T-helper 1 cell treated with Interleukin-12 subunit alpha and Interleukin-12 subunit beta and Interleukin-4 antibody, amounts not matched to agents 30 μg/mL and 1 μg/mL, for 36 hours (primary cell): Measurements from ENCODE around the gene CEP170.

Experiments used
- H3K27ac Mint-ChIP-seq: one replicate; pipeline ENCODE4 v1.8.0; 2021; ENCODE audit warnings: mild to moderate bottlenecking, mixed read lengths
- H3K27me3 Mint-ChIP-seq: one replicate; pipeline ENCODE4 v1.8.0; 2021; ENCODE audit warnings: low read depth, mixed read lengths
- H3K36me3 Mint-ChIP-seq: one replicate; pipeline ENCODE4 v1.8.0; 2021; ENCODE audit warnings: low read depth, mixed read lengths
- H3K4me1 Mint-ChIP-seq: one replicate; pipeline ENCODE4 v1.8.0; 2021; ENCODE audit warnings: low read depth, mixed read lengths
- H3K4me3 Mint-ChIP-seq: one replicate; pipeline ENCODE4 v1.8.0; 2021; ENCODE audit warnings: mild to moderate bottlenecking, moderate library complexity, mixed read lengths
- H3K9me3 Mint-ChIP-seq: one replicate; pipeline ENCODE4 v1.8.0; 2021; ENCODE audit warnings: mixed read lengths

Gene CEP170

DNA sequence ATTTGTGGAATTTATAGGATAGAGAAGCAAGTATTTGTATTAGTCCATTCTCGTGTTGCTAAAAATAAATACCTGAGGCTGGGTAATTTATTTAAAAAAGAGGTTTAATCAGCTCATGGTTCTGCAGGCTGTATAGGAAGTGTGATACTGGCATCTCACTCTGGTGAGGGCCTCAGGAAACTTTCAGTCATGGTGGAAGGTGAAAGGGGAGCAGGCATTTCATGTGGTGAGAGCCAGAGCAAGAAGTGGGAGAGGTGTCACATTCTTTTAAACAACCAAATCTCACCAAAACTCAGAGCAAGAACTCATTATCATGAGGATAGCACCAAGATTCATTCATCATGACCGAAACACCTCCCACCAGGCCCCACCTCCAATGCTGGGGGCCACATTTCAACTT is 18.9 kb upstream of the CEP170 start:
- H3K9me3 Mint-ChIP-seq, result no peaks in the 10 kb centered on the region
- peaks cover 25% of the 10 kb centered on the region for H3K36me3 Mint-ChIP-seq
- H3K4me3 Mint-ChIP-seq, result no peak overlapping the region
- H3K4me1 Mint-ChIP-seq, result peaks cover 4% of the 10 kb centered on the region
- no peak overlapping the region for H3K27ac Mint-ChIP-seq
- no peaks in the 10 kb centered on the region for H3K27me3 Mint-ChIP-seq

DNA sequence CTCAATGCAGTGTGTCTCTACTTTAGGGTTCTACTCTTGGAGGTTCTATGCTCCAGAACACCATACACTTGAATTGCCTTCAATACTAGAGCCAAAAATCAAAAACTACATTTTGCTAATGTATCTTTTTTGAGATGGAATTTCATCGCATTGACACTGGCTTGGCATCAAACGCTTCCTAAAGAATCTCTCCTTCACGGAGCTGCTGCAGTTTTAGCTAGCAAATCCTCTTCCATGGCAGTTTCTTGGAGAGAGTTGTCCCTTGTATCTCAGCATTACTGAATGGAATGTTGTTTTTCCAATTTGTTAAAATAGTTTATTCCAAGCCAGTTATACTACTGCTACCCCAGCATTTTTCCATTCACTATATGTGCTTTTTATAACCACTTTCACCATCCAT is 18.4 kb upstream of the CEP170 start:
- Mint-ChIP-seq H3K36me3 (peaks cover 25% of the 10 kb centered on the region), H3K4me1 (peaks cover 4% of the 10 kb centered on the region), H3K4me3 (no peak overlapping the region), H3K27ac (no peak overlapping the region), H3K27me3 (no peaks in the 10 kb centered on the region), H3K9me3 (no peaks in the 10 kb centered on the region)

DNA sequence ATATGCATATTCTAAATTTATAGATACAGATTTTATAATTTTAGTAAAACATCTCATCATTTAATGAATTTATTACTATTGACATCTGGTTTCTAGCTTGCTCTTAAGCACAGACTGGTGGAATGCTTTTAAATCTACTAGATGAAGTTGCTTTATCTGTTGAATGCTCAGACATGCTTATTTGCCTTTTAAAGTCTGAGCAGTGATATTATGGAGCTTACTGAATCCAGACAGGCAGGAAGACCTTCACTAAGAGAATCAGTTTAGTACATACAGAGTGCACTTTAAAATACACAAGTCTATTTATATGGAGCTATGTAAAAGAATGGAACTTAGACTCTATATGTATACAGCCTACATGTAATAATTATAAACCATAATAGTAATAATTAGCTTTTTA is 17.3 kb upstream of the CEP170 start:
- Mint-ChIP-seq H3K4me3 (no peak overlapping the region), H3K4me1 (peaks cover 4% of the 10 kb centered on the region)

DNA sequence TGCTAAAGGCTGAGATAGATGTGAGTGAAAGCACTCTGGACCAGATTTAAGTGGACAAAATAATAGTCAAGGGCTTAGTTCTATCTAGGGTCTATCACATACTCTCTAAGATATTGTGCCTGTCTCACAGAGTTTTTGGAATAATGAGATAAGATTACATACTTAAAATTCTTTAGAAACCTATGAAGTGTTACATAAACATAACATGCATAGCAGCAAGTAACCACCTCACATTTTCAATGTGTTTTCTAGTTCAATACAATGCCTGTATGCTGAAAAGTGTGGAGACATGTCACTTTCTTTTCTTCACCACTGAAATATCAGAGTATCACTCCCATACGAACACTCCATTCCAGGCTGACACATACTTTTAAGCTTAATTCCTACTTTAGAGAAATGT is 16.9 kb upstream of the CEP170 start:
- peaks cover 4% of the 10 kb centered on the region for H3K4me1 Mint-ChIP-seq
- no peaks in the 10 kb centered on the region for H3K9me3 Mint-ChIP-seq
- H3K27me3 Mint-ChIP-seq, result no peaks in the 10 kb centered on the region
- no peak overlapping the region for H3K27ac Mint-ChIP-seq
- H3K36me3 Mint-ChIP-seq, result peaks cover 17% of the 10 kb centered on the region
- H3K4me3 Mint-ChIP-seq, result no peak overlapping the region

More for the DNA sequence above, 17.3 kb upstream of the CEP170 start:
- Mint-ChIP-seq H3K27ac (no peak overlapping the region), H3K27me3 (no peaks in the 10 kb centered on the region), H3K36me3 (peaks cover 20% of the 10 kb centered on the region), H3K9me3 (no peaks in the 10 kb centered on the region)

DNA sequence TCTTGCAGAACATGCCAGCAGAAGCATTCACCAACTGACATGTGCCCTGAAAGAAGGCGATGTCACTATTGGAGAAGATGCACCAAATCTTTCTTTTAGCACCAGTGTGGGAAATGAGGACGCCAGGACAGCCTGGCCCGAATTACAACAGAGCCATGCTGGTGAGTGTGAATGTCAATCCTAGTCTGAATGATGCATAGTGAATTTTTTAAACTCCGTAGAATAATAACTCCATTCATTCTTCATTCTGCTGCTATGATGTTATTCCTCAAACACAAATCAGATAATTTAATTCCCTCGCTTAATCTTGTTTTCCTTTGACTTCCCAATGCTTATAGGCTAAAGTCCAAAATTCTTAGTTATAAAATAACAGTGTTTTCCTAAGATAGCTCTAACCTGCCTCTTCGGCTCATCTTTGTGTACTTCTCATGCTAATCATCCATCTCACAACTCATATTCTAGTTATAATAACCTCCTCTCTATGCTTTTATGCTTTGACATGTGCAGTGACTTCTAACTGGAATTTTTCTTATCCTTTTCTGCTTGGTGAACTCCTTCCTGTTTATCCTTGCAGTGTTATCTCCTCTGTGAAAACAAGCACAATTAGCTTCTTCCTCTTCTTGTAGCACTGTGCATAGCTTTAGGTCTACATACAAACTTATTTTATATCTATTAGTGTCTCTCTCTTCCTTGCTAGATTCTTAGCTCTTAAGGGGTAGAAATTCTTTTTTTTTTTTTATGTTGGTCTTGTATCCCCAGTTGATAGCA is 15.2 kb upstream of the CEP170 start:
- H3K9me3 Mint-ChIP-seq, result no peaks in the 10 kb centered on the region
- peaks cover 4% of the 10 kb centered on the region for H3K4me1 Mint-ChIP-seq
- H3K4me3 Mint-ChIP-seq, result no peak overlapping the region
- H3K27ac Mint-ChIP-seq, result no peak overlapping the region
- H3K36me3 Mint-ChIP-seq, result peaks cover 13% of the 10 kb centered on the region
- no peaks in the 10 kb centered on the region for H3K27me3 Mint-ChIP-seq

DNA sequence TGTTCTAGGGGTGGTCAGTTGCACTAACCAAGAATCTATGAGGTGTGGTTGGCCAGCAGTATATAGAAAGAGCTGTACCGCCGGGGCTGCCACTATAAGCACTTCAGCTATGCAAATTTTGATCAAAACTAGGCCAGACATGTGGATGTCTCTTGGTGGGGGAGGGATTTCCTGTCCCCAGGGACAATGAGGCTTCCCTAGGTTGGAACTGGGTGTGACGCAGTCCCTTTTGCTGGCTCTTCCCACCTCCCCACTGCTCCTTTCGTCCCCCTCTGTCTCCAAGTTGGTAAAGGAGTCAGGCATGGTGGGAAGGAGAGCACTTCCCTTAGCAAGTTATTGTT is 14.3 kb upstream of the CEP170 start:
- Mint-ChIP-seq H3K4me1 (peaks cover 8% of the 10 kb centered on the region), H3K36me3 (peaks cover 7% of the 10 kb centered on the region), H3K4me3 (no peak overlapping the region), H3K27me3 (no peaks in the 10 kb centered on the region), H3K27ac (no peak overlapping the region), H3K9me3 (no peaks in the 10 kb centered on the region)

DNA sequence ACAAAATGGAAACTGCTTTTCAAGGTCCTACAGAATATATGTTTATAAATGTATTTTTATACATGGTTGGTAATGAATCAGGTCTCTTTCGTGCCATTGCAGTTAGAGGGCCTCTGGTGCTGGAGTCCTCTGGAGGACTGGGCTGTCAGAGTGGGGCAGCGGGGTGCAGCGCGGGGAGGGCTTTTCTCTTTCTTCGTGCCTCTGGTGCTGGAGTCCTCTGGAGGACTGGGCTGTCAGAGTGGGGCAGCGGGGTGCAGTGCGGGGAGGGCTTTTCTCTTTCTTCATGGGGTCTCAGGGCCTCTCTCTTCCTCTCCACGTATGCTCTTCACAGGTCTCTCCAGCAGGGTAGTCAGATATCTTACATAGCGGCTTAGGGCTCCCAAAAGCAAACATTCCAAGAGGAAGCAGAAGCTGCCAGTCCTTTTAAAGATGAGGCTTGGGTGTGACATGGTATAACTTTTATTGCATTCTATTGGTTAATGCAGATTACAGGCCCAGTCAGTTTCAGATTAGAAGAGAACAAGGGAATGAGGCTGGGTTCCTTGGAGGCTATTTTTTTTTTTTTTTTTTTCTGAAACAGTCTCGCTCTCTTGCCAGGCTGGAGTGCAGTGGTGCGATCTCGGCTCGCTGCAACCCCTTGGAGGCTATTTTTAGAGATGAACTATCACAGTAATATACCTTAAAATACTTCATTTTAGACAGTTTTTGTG is 13.8 kb upstream of the CEP170 start:
- no peaks in the 10 kb centered on the region for H3K27me3 Mint-ChIP-seq
- no peak overlapping the region for H3K27ac Mint-ChIP-seq
- no peak overlapping the region for H3K4me3 Mint-ChIP-seq
- no peaks in the 10 kb centered on the region for H3K9me3 Mint-ChIP-seq
- H3K36me3 Mint-ChIP-seq, result peaks cover 4% of the 10 kb centered on the region
- H3K4me1 Mint-ChIP-seq, result peaks cover 5% of the 10 kb centered on the region

DNA sequence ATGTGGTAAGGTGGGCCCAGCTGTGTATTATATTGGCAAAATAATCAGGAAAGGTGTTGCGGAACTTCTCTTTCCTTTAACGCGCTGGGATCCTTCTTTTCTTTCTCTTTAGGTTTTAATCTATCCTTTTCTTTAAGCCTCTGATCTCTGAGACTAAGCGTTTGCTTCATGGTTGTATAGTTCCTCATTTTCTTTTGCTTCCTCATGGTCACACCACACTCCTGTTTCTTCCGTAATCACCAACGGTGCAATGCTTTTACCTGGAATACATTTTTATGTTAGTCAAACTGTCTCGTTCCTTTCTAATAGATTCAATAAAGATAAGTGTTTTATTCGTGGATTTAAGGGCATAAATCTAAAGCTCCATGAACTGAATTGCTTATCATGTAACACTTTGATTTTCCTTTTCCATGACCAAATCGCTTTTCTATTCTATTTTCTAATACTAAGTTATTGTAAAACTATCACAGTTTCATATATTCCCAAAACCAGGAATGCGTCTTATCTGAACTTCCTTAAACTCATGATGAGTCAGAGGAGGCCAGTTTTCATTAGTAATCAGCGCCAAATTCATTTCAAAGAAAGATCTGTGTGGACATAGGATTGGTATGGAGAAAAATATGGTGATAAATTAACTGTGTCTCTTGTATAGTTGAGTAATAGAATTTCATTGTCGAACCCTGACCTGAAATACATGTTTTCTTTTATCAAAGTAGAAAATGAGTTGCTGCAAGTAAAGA is 13.0 kb upstream of the CEP170 start:
- H3K27ac Mint-ChIP-seq, result no peak overlapping the region
- H3K27me3 Mint-ChIP-seq, result no peaks in the 10 kb centered on the region
- H3K36me3 Mint-ChIP-seq, result peaks cover 1% of the 10 kb centered on the region
- H3K9me3 Mint-ChIP-seq, result no peaks in the 10 kb centered on the region
- peaks cover 3% of the 10 kb centered on the region for H3K4me1 Mint-ChIP-seq
- H3K4me3 Mint-ChIP-seq, result no peak overlapping the region

DNA sequence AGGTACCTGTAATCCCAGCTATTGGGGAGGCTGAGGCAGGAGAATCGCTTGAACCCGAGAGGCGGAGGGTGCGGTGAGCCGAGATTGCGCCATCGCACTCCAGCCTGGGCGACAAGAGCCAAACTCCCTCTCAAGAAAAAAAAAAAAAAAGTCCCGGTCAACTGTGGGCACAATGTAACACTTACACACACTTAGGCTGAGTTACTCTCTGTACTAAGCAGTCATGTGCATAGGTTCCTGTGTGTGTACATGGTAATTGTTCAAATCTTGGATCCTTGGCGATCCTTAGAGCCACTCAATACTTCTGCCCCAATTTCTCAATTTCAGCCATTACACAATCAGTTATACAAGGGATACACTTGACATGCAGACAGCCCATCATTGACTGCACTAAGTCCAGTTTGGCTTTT is 12.4 kb upstream of the CEP170 start:
- Mint-ChIP-seq H3K36me3 (no peaks in the 10 kb centered on the region), H3K27ac (no peak overlapping the region), H3K4me1 (peaks cover 3% of the 10 kb centered on the region), H3K4me3 (no peak overlapping the region), H3K9me3 (no peaks in the 10 kb centered on the region), H3K27me3 (no peaks in the 10 kb centered on the region)

DNA sequence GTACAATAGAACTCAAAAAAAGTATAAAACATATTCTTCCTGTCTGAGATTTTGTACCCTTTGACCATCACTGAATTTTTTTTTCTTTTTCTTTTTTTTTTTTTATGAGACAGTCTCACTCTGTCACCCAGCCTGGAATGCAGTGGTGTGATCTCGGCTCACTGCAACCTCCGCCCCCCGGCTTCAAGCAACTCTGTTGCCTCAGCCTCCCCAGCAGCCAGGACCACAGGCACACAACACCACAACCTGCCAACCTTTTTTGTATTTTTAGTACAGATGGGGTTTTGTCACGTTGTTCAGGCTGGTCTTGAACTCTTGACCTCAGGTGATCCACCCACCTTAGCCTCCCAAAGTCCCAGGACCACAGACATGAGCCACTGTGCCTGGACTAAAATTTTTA is 11.2 kb upstream of the CEP170 start:
- H3K27ac Mint-ChIP-seq, result no peak overlapping the region

DNA sequence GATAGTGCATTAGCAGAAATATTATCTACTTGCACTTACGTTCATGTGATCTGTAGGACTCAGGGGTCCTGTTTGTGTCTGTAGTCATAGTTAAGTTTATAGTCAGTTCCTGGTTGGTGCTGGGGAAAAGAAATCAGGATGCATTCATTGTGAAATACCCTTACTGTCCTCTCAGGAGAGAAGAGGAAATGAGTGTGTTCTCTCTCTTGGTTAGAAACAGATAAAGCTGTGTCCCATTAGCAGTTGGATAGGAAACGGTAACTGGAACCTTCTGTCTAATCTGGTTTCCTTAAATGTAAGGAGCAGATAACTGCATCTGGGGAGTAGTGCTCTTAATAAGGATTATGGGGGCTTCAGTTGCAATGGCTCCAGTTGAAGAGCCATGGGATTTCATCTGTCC is 9.6 kb upstream of the CEP170 start:
- Mint-ChIP-seq H3K4me1 (peaks cover 10% of the 10 kb centered on the region), H3K27me3 (no peaks in the 10 kb centered on the region), H3K36me3 (peaks cover 3% of the 10 kb centered on the region), H3K27ac (no peak overlapping the region), H3K4me3 (no peak overlapping the region), H3K9me3 (no peaks in the 10 kb centered on the region)

More for the DNA sequence above, 11.2 kb upstream of the CEP170 start:
- Mint-ChIP-seq H3K27me3 (no peaks in the 10 kb centered on the region), H3K4me3 (no peak overlapping the region), H3K36me3 (no peaks in the 10 kb centered on the region), H3K4me1 (peaks cover 4% of the 10 kb centered on the region), H3K9me3 (no peaks in the 10 kb centered on the region)

DNA sequence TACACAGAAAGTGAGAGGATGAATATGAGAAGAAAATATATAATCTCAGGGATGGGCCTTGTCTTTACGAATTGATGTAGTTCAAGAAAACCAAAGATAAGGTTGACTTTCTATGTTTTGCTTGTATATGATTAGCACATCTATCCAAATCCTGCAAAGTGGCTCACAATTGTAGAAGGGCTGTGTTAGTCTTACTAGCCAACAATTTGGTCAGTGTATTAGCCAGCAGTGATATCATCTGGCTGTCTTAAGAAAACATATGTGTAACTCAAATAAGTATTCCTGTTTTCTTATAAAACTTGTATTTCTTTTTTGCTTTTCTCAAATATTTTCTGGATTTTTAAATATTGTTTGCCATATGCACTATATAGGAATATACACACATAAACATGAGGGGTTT is 6.3 kb upstream of the CEP170 start:
- Mint-ChIP-seq H3K4me3 (no peak overlapping the region), H3K36me3 (peaks cover 3% of the 10 kb centered on the region), H3K27me3 (no peaks in the 10 kb centered on the region), H3K9me3 (no peaks in the 10 kb centered on the region), H3K4me1 (peaks cover 16% of the 10 kb centered on the region), H3K27ac (no peak overlapping the region)

DNA sequence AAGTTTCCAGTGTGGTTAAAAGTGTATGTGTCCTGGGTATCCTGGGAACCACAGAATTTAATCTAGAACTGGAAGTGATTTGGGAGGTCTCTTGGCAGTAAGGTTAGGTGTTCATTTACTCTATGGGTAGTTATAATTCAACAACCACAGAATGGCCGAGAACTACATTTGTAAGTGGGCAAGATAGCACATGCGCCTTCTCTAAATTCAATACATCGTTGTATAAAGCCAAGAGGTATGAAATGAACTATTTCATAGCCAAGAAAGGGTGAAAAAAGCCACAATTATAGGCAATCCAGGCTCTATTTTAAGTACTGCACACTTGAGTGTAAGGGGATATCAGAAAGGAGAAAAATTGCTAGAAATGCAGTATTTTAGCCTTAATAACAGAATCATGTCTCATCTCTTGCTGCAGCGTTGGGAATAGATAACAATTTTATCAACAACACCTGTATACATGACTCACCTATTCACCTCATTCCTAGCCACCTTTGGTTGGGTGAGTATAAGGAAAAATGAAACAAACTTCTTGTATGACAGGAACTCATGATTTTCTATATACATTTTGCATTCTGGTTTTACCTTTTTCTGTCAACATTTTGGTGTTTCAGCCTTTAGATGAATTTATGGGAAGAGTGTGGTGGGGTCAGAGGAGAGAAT is 5.3 kb upstream of the CEP170 start:
- peaks cover 3% of the 10 kb centered on the region for H3K36me3 Mint-ChIP-seq
- H3K4me3 Mint-ChIP-seq, result no peak overlapping the region
- no peak overlapping the region for H3K27ac Mint-ChIP-seq
- no peaks in the 10 kb centered on the region for H3K27me3 Mint-ChIP-seq
- peaks cover 16% of the 10 kb centered on the region for H3K4me1 Mint-ChIP-seq
- no peaks in the 10 kb centered on the region for H3K9me3 Mint-ChIP-seq

DNA sequence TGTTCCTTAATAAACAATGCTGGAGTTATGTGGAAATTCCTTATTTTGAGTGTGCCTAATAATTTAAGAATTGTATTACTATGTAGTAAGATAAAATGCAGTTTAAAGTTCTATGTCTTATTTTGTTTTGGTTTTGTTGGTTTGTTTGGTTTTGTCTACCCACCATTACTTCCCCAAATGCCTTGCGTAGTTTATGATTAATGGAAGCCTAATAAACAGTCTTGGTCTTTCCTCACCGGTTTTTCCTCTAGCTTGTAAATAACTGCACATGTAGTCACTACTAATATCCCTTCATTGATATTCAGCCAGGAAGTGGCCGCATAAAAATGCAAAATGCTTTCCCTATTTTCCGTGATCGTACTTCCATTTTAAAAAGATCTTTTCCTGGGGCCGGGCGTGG is 3.6 kb upstream of the CEP170 start:
- no peaks in the 10 kb centered on the region for H3K9me3 Mint-ChIP-seq
- no peak overlapping the region for H3K4me3 Mint-ChIP-seq
- peaks cover 19% of the 10 kb centered on the region for H3K4me1 Mint-ChIP-seq
- H3K27ac Mint-ChIP-seq, result no peak overlapping the region
- H3K36me3 Mint-ChIP-seq, result peaks cover 3% of the 10 kb centered on the region
- no peaks in the 10 kb centered on the region for H3K27me3 Mint-ChIP-seq
